B cell (primary cell): ENCODE measurements around the gene NUCB1. TPM values are rescaled to one million over a fixed set of nuclear protein-coding genes. Genes with fewer than 3 reads are reported as not detected.
"Not testable (repeated sequence)": the region's sequence is repeated elsewhere in the genome, so short reads cannot be mapped to it uniquely, and the experiment has no call there.

ENCODE experiments used
- ATAC-seq: fragments of 200-7000 bp; cut with Tn5 transposase; one replicate; pipeline ENCODE4 v1.10.0; 2021; ENCODE audit warnings: low read depth, mild to moderate bottlenecking, moderate number of reproducible peaks, moderate library complexity
- CTCF ChIA-PET: fragments of 350-600 bp; sonication (Branson Sonifier 250); formaldehyde crosslinking; loops from one replicate; lab custom pipeline; 2021; ENCODE audit warnings: antibody characterized with exemption, inconsistent platforms; lab: Charles Lee
- POLR2A ChIA-PET: fragments of 350-600 bp; sonication (Branson Sonifier 250); formaldehyde crosslinking; loops from one replicate; lab custom pipeline; 2021; ENCODE audit warnings: antibody characterized with exemption; lab: Charles Lee
- DNase-seq: peaks from one replicate; pipeline ENCODE4 v3.0.0; 2013
- H2AFZ ChIP-seq: 2 replicates; pipeline ENCODE4 v1.6.1; 2012; ENCODE audit warnings: mild to moderate bottlenecking, low read depth, low read length; ENCODE audit not compliant: insufficient read depth, poor library complexity, severe bottlenecking
- H3K27ac ChIP-seq, 2 donors: 1 replicate in 1 of 2; 2 replicates in 1 of 2; pipeline ENCODE4 v1.5.1; 2012 to 2013; ENCODE audit warnings: low read length in 2 of 2, mild to moderate bottlenecking in 2 of 2, moderate library complexity in 1 of 2
- H3K27me3 ChIP-seq, 4 experiments: fragments of 200-600 bp in 1 of 4; sonication (generic) in 1 of 4; replicated peaks in 1 of 4; 1 replicate in 2 of 4; 2 replicates in 2 of 4; pipeline versions ENCODE4 v1.6.1 to v1.7.0; 2013 to 2016; ENCODE audit warnings: low read length in 3 of 4, mild to moderate bottlenecking in 2 of 4, mixed read lengths in 1 of 4, moderate library complexity in 1 of 4; ENCODE audit not compliant: insufficient read depth in 4 of 4, control insufficient read depth in 3 of 4; ENCODE audit errors: control extremely low read depth in 1 of 4
- H3K36me3 ChIP-seq, 2 experiments: replicated peaks in 1 of 2; 1 replicate in 1 of 2; 2 replicates in 1 of 2; pipeline versions ENCODE4 v1.6.1 to v1.7.1; 2013; ENCODE audit warnings: low read length in 1 of 2; ENCODE audit not compliant: insufficient read depth in 2 of 2, control insufficient read depth in 1 of 2; ENCODE audit errors: control extremely low read depth in 1 of 2, extremely low read depth in 1 of 2
- H3K4me1 ChIP-seq, 2 donors: fragments of 200-600 bp in 1 of 2; sonication (generic) in 1 of 2; 1 replicate in 1 of 2; 2 replicates in 1 of 2; pipeline versions ENCODE4 v1.5.1 to v1.6.1; 2013 to 2017; ENCODE audit warnings: low read length in 2 of 2; ENCODE audit not compliant: control insufficient read depth in 2 of 2, insufficient read depth in 2 of 2
- H3K4me2 ChIP-seq: replicated peaks from 2 replicates; pipeline ENCODE3; 2012; ENCODE audit warnings: mild to moderate bottlenecking, low read depth, low read length; ENCODE audit not compliant: poor library complexity, severe bottlenecking
- H3K4me3 ChIP-seq, 5 experiments: fragments of 200-600 bp in 1 of 5; sonication (generic) in 1 of 5; 1 replicate in 3 of 5; 2 replicates in 2 of 5; pipeline versions ENCODE4 v1.5.1 to v1.7.0; 2011 to 2016; ENCODE audit warnings: low read length in 4 of 5, mild to moderate bottlenecking in 4 of 5, low read depth in 2 of 5, control low read depth in 1 of 5, moderate library complexity in 1 of 5; ENCODE audit not compliant: insufficient read depth in 1 of 5; ENCODE audit errors: control extremely low read depth in 1 of 5, extremely low read depth in 1 of 5
- H3K79me2 ChIP-seq: fragments of 200-600 bp; sonication (generic); one replicate; pipeline ENCODE4 v1.6.0; 2016; ENCODE audit warnings: low read length; ENCODE audit not compliant: control insufficient read depth, insufficient read depth
- H3K9ac ChIP-seq: fragments of 200-600 bp; sonication (generic); 2 replicates; pipeline ENCODE4 v1.6.1; 2017; ENCODE audit warnings: mild to moderate bottlenecking, low read length, moderate library complexity
- H3K9me3 ChIP-seq, 3 donors: one replicate each; pipeline versions ENCODE4 v1.6.1 to v1.7.1; 2013; ENCODE audit warnings: low read length in 2 of 3; ENCODE audit not compliant: control insufficient read depth in 2 of 3, insufficient read depth in 1 of 3; ENCODE audit errors: control extremely low read depth in 1 of 3
- H4K20me1 ChIP-seq: 2 replicates; pipeline ENCODE4 v1.6.0; 2012; ENCODE audit warnings: mild to moderate bottlenecking, low read length; ENCODE audit not compliant: insufficient read depth, control insufficient read depth, poor library complexity, severe bottlenecking
- H3K27ac Mint-ChIP-seq: one replicate; pipeline ENCODE4 v1.8.0; 2021; ENCODE audit warnings: mixed read lengths
- H3K27me3 Mint-ChIP-seq: one replicate; pipeline ENCODE4 v1.8.0; 2021; ENCODE audit warnings: mixed read lengths
- H3K4me1 Mint-ChIP-seq: one replicate; pipeline ENCODE4 v1.8.0; 2021; ENCODE audit warnings: mixed read lengths
- H3K4me3 Mint-ChIP-seq: one replicate; pipeline ENCODE4 v1.8.0; 2021; ENCODE audit warnings: mixed read lengths
- H3K9me3 Mint-ChIP-seq: one replicate; pipeline ENCODE4 v1.8.0; 2022; ENCODE audit warnings: mixed read lengths; ENCODE audit not compliant: insufficient read depth
- CTCF ChIP-seq: fragments of 200-600 bp; IDR thresholded peaks from one replicate; pipeline ENCODE4 v1.8.0; 2022; ENCODE audit warnings: antibody characterized with exemption, mild to moderate bottlenecking
- EZH2 ChIP-seq: IDR thresholded peaks from 2 replicates; pipeline ENCODE4 v1.6.1; 2012; ENCODE audit warnings: borderline replicate concordance, low read depth, mild to moderate bottlenecking, moderate library complexity, low read length; ENCODE audit not compliant: insufficient read depth, poor library complexity, severe bottlenecking
- WGBS: methylation state at CpG from one replicate; pipeline ENCODE4 v1.1.5; 2013; ENCODE audit warnings: missing lambda C conversion rate; ENCODE audit not compliant: insufficient coverage; 5-methylcytosine and 5-hydroxymethylcytosine counted together
- intact Hi-C: fragments of 100-400 bp; cut with micrococcal nuclease; formaldehyde crosslinking; loops from one replicate; pipeline ENCODE4 v1.10.0; 2022
- polyA plus RNA-seq: library from polyadenylated mRNA; depleted of rRNA; stranded (reverse); fragments of >200 nt; gene quantifications from 2 replicates; pipeline ENCODE4 v1.2.3, GENCODE V29; 2012
- total RNA-seq, 2 donors: library from RNA; stranded (reverse); fragments of 120-200 nt in 1 of 2; gene quantifications; 1 replicate in 1 of 2; 2 replicates in 1 of 2; pipeline versions ENCODE4 v1.2.3 to v1.2.4, GENCODE V29; 2013 to 2022

The NUCB1 gene
- total and polyA plus RNA-seq, 2 donors (not counting 1 experiment from before 2014, with no cell fraction given), result 118 to 134 TPM

- not testable (repeated sequence) for H3K4me2 ChIP-seq
Measured at GRCh38 chr19:48925890-48926289, 25.8 kb downstream of the NUCB1 start.

GRCh38 chr19:48926909-48927308 lies 26.8 kb downstream of the NUCB1 start:
- CTCF ChIA-PET, result no interaction called here

More at GRCh38 chr19:48925890-48926289, 25.8 kb downstream of the NUCB1 start:
- H3K9me3 ChIP-seq, H3K4me1 ChIP-seq, H3K79me2 ChIP-seq, ATAC-seq, H3K27me3 ChIP-seq, H3K27ac Mint-ChIP-seq, H3K9ac ChIP-seq, H2AFZ ChIP-seq, H3K4me3 Mint-ChIP-seq, H3K4me1 Mint-ChIP-seq, H4K20me1 ChIP-seq, H3K27me3 Mint-ChIP-seq, H3K27ac ChIP-seq, H3K9me3 Mint-ChIP-seq, DNase-seq, POLR2A ChIA-PET, intact Hi-C loops, H3K4me3 ChIP-seq: not testable (repeated sequence)
- CTCF ChIA-PET, result interaction anchor here (0.6 kb wide), 1 partner anchor 138 kb away, joined by 4 read pairs; no protein-coding TSS in a partner anchor
- 85% methylated on average over 6 of the region's 8 CpGs for WGBS
- H3K36me3 ChIP-seq, result peaks cover 0 to 19% of the 10 kb centered on the region in 2 experiments

GRCh38 chr19:48927692-48928091 lies 27.6 kb downstream of the NUCB1 start:
- H3K27ac Mint-ChIP-seq, H3K4me2 ChIP-seq, H3K27me3 Mint-ChIP-seq, H3K4me3 Mint-ChIP-seq, DNase-seq, H3K36me3 ChIP-seq, H3K9me3 Mint-ChIP-seq, H3K4me1 Mint-ChIP-seq, H3K9me3 ChIP-seq, intact Hi-C loops, H3K4me1 ChIP-seq, H3K4me3 ChIP-seq, H3K9ac ChIP-seq, H3K79me2 ChIP-seq, H3K27me3 ChIP-seq, H2AFZ ChIP-seq, H4K20me1 ChIP-seq, CTCF ChIA-PET, H3K27ac ChIP-seq, ATAC-seq: not testable (repeated sequence)
- POLR2A ChIA-PET, result interaction anchor here (0.6 to 0.7 kb wide), 2 partner anchors 10 to 56 kb away, joined by 4 to 8 read pairs; no protein-coding TSS in a partner anchor
- 86% methylated on average over 9 of the region's 17 CpGs for WGBS

More at GRCh38 chr19:48926909-48927308, 26.8 kb downstream of the NUCB1 start:
- no peaks in the 10 kb centered on the region for H4K20me1 ChIP-seq
- TF ChIP-seq EZH2 (no peak), CTCF (no peak)
- H3K9me3 ChIP-seq, result no peaks in the 10 kb centered on the region
- H2AFZ ChIP-seq, result no peak overlapping the region
- peaks cover 3% of the 10 kb centered on the region for H3K27me3 Mint-ChIP-seq
- H3K4me3 ChIP-seq, result no peak overlapping the region
- WGBS, result 43% methylated on average over 8 of the region's 10 CpGs
- POLR2A ChIA-PET, result interaction anchor here (0.7 kb wide), 1 partner anchor 57 kb away, joined by 8 read pairs; no protein-coding TSS in a partner anchor
- H3K27ac Mint-ChIP-seq, result no peak overlapping the region
- H3K27me3 ChIP-seq, result no peaks in the 10 kb centered on the region
- DNase-seq (no peak), ATAC-seq (no peak)
- H3K4me1 Mint-ChIP-seq, result no peaks in the 10 kb centered on the region
- H3K27ac ChIP-seq, result no peak overlapping the region
- intact Hi-C loops, result no loop called here
- H3K4me1 ChIP-seq, result no peaks in the 10 kb centered on the region
- H3K9ac ChIP-seq, result no peak overlapping the region
- H3K79me2 ChIP-seq, result no peaks in the 10 kb centered on the region
- H3K36me3 ChIP-seq, result peaks cover 0 to 10% of the 10 kb centered on the region in 2 experiments
- no peak overlapping the region for H3K4me2 ChIP-seq
- H3K4me3 Mint-ChIP-seq, result no peak overlapping the region
- H3K9me3 Mint-ChIP-seq, result no peaks in the 10 kb centered on the region
